ENCODE results near the gene RBM38.
"Not testable (repeated sequence)": the region's sequence is repeated elsewhere in the genome, so short reads cannot be mapped to it uniquely, and the experiment has no call there.

Gene RBM38

GRCh38 chr20:57405236-57406016 is 14.2 kb downstream of the RBM38 start:
- no peak for DNase-seq

GRCh38 chr20:57407541-57407956 is 16.4 kb downstream of the RBM38 start:
- no peak for DNase-seq

- no peak for DNase-seq
Observed at GRCh38 chr20:57408131-57408530, 16.9 kb downstream of the RBM38 start.

GRCh38 chr20:57408536-57409233 is 17.5 kb downstream of the RBM38 start:
- DNase-seq, result no peak

- no peak for DNase-seq
Observed at GRCh38 chr20:57409316-57409671, 18.1 kb downstream of the RBM38 start.

- no peak for DNase-seq
Observed at GRCh38 chr20:57409672-57410397, 18.6 kb downstream of the RBM38 start.

GRCh38 chr20:57410398-57410920 is 19.3 kb downstream of the RBM38 start:
- no peak for DNase-seq

GRCh38 chr20:57410924-57411323 is 19.7 kb downstream of the RBM38 start:
- DNase-seq, result no peak

GRCh38 chr20:57411406-57412283 is 20.4 kb downstream of the RBM38 start:
- DNase-seq, result no peak

- DNase-seq, result peak; percentile 56
Observed at GRCh38 chr20:57412347-57413029, 21.3 kb downstream of the RBM38 start.

- no peak for DNase-seq
Observed at GRCh38 chr20:57413986-57414385, 22.8 kb downstream of the RBM38 start.

GRCh38 chr20:57414867-57415592 is 23.8 kb downstream of the RBM38 start:
- no peak for DNase-seq

GRCh38 chr20:57415771-57416170 is 24.6 kb downstream of the RBM38 start:
- no peak for DNase-seq

- no peak for DNase-seq
Observed at GRCh38 chr20:57416296-57417022, 25.3 kb downstream of the RBM38 start.

- no peak for DNase-seq
Observed at GRCh38 chr20:57417051-57417689, 26.0 kb downstream of the RBM38 start.

- no peak for DNase-seq
Observed at GRCh38 chr20:57417830-57418780, 26.9 kb downstream of the RBM38 start.

- DNase-seq, result not testable (repeated sequence)
Observed at GRCh38 chr20:57419479-57419878, 28.3 kb downstream of the RBM38 start.

- DNase-seq, result no peak
Observed at GRCh38 chr20:57420571-57421252, 29.5 kb downstream of the RBM38 start.

All from stimulated activated CD8-positive, alpha-beta memory T cell treated with anti-CD3 and anti-CD28 coated beads, Interleukin-4, amount 100 ng/mL, for 48 hours (primary cell).